HEK293 (cell line): ENCODE measurements around the gene GNA12.

Source experiments
- CTCF ChIA-PET: fragments of 350-600 bp; formaldehyde crosslinking; extraction: SDS; loops from one replicate; lab custom pipeline; 2021; ENCODE audit warnings: antibody characterized with exemption; lab: Yijun Ruan, JAX
- POLR2A ChIA-PET: fragments of 300-600 bp; formaldehyde crosslinking; extraction: SDS; loops from one replicate; lab custom pipeline; 2020; ENCODE audit warnings: antibody characterized with exemption, inconsistent platforms; lab: Yijun Ruan, JAX
- H3K27ac ChIP-seq: fragments of 200-500 bp; sonication (Bioruptor generic); 2 replicates; pipeline ENCODE4 v1.5.1; 2014; ENCODE audit warnings: low read depth, low read length, control low read depth, inconsistent platforms; ENCODE audit errors: extremely low read depth
- H3K36me3 ChIP-seq, 2 experiments: fragments of 200-500 bp in 1 of 2; sonication (Bioruptor generic) in 1 of 2; 1 replicate in 1 of 2; 2 replicates in 1 of 2; pipeline ENCODE4 v1.5.1; 2014 to 2017; ENCODE audit warnings: inconsistent platforms in 2 of 2, low read length in 2 of 2; ENCODE audit not compliant: control insufficient read depth in 2 of 2, insufficient read depth in 1 of 2
- H3K4me1 ChIP-seq: fragments of 200-500 bp; sonication (Bioruptor generic); 2 replicates; pipeline ENCODE4 v1.5.1; 2014; ENCODE audit warnings: mild to moderate bottlenecking, low read length, inconsistent platforms; ENCODE audit not compliant: control insufficient read depth, insufficient read depth
- H3K4me3 ChIP-seq: 2 replicates; pipeline ENCODE4 v1.5.1; 2011; ENCODE audit warnings: low read depth, mild to moderate bottlenecking, control low read depth, low read length, moderate library complexity
- H3K9me3 ChIP-seq: fragments of 200-500 bp; sonication (Bioruptor generic); 2 replicates; pipeline ENCODE4 v1.5.1; 2014; ENCODE audit warnings: low read depth, low read length, inconsistent platforms; ENCODE audit not compliant: control insufficient read depth, insufficient read depth
- GLI4 ChIP-seq: fragments of 450-650 bp; formaldehyde crosslinking; IDR thresholded peaks from 2 replicates; pipeline ENCODE4 v1.5.1; 2016; ENCODE audit warnings: missing biosample characterization, missing genetic modification characterization
- REST ChIP-seq: fragments of 450-650 bp; formaldehyde crosslinking; IDR thresholded peaks from 2 replicates; pipeline ENCODE4 v1.5.1; 2016; ENCODE audit warnings: missing biosample characterization, missing genetic modification characterization
- SP7 ChIP-seq: fragments of 450-650 bp; formaldehyde crosslinking; IDR thresholded peaks from 2 replicates; pipeline ENCODE4 v1.5.1; 2016; ENCODE audit warnings: missing biosample characterization, missing genetic modification characterization
- YY1 ChIP-seq: fragments of 450-650 bp; formaldehyde crosslinking; IDR thresholded peaks from 2 replicates; pipeline ENCODE4 v1.5.1; 2018; ENCODE audit warnings: missing biosample characterization, missing genetic modification characterization
- ZBTB26 ChIP-seq: fragments of 450-650 bp; formaldehyde crosslinking; optimal IDR thresholded peaks from 2 replicates; pipeline ENCODE3; 2016; ENCODE audit warnings: missing biosample characterization, mild to moderate bottlenecking, missing genetic modification characterization
- ZFP69B ChIP-seq: fragments of 450-650 bp; formaldehyde crosslinking; IDR thresholded peaks from 2 replicates; pipeline ENCODE4 v1.5.1; 2016; ENCODE audit warnings: missing biosample characterization, missing genetic modification characterization
- ZNF140 ChIP-seq: fragments of 450-650 bp; formaldehyde crosslinking; IDR thresholded peaks from 2 replicates; pipeline ENCODE4 v1.5.1; 2016; ENCODE audit warnings: missing biosample characterization, missing genetic modification characterization
- ZNF157 ChIP-seq: fragments of 450-650 bp; formaldehyde crosslinking; IDR thresholded peaks from 2 replicates; pipeline ENCODE4 v1.5.1; 2016; ENCODE audit warnings: missing biosample characterization, missing genetic modification characterization
- ZNF184 ChIP-seq: fragments of 450-650 bp; IDR thresholded peaks from 2 replicates; pipeline ENCODE4 v1.5.1; 2018; ENCODE audit warnings: missing biosample characterization, mild to moderate bottlenecking, missing genetic modification characterization
- ZNF211 ChIP-seq: fragments of 450-650 bp; formaldehyde crosslinking; IDR thresholded peaks from 2 replicates; pipeline ENCODE4 v1.5.1; 2016; ENCODE audit warnings: low read depth, missing biosample characterization, missing genetic modification characterization
- ZNF214 ChIP-seq: fragments of 450-650 bp; formaldehyde crosslinking; IDR thresholded peaks from 2 replicates; pipeline ENCODE4 v1.5.1; 2017; ENCODE audit warnings: missing biosample characterization, mild to moderate bottlenecking, missing genetic modification characterization, borderline replicate concordance
- ZNF24 ChIP-seq: fragments of 450-650 bp; formaldehyde crosslinking; IDR thresholded peaks from 2 replicates; pipeline ENCODE4 v1.5.1; 2016; ENCODE audit warnings: missing biosample characterization, missing genetic modification characterization
- ZNF274 ChIP-seq, 2 experiments: fragments of 200-500 bp in 1 of 2; fragments of 450-650 bp in 1 of 2; sonication (Bioruptor generic) in 1 of 2; formaldehyde crosslinking in 1 of 2; IDR thresholded peaks; 2 replicates each; pipeline versions ENCODE4 v1.5.1 to v1.6.1; 2014 to 2016; ENCODE audit warnings: borderline replicate concordance in 1 of 2, inconsistent platforms in 1 of 2, low read length in 1 of 2, missing biosample characterization in 1 of 2, missing genetic modification characterization in 1 of 2
- ZNF366 ChIP-seq: fragments of 450-650 bp; formaldehyde crosslinking; conservative IDR thresholded peaks from 2 replicates; pipeline ENCODE4 v1.5.1; 2016; ENCODE audit warnings: missing biosample characterization, missing genetic modification characterization
- ZNF555 ChIP-seq: fragments of 450-650 bp; formaldehyde crosslinking; conservative IDR thresholded peaks from 2 replicates; pipeline ENCODE4 v1.5.1; 2017; ENCODE audit warnings: missing biosample characterization, mild to moderate bottlenecking, missing genetic modification characterization, inconsistent platforms
- ZNF558 ChIP-seq: fragments of 450-650 bp; formaldehyde crosslinking; IDR thresholded peaks from 2 replicates; pipeline ENCODE4 v1.5.1; 2016; ENCODE audit warnings: missing biosample characterization, missing genetic modification characterization
- ZNF571 ChIP-seq: fragments of 450-650 bp; formaldehyde crosslinking; IDR thresholded peaks from 2 replicates; pipeline ENCODE4 v1.5.0; 2017; ENCODE audit warnings: missing biosample characterization, missing genetic modification characterization
- ZNF585B ChIP-seq: fragments of 450-650 bp; formaldehyde crosslinking; IDR thresholded peaks from 2 replicates; pipeline ENCODE4 v1.5.1; 2016; ENCODE audit warnings: missing biosample characterization, missing genetic modification characterization
- ZNF610 ChIP-seq: fragments of 450-650 bp; formaldehyde crosslinking; IDR thresholded peaks from 2 replicates; pipeline ENCODE4 v1.5.1; 2016; ENCODE audit warnings: missing biosample characterization, missing genetic modification characterization, borderline replicate concordance
- ZNF623 ChIP-seq: fragments of 450-650 bp; formaldehyde crosslinking; IDR thresholded peaks from 2 replicates; pipeline ENCODE4 v1.5.1; 2016; ENCODE audit warnings: missing biosample characterization, missing genetic modification characterization
- ZNF664 ChIP-seq: fragments of 450-650 bp; formaldehyde crosslinking; IDR thresholded peaks from 2 replicates; pipeline ENCODE4 v1.5.1; 2016; ENCODE audit warnings: missing biosample characterization, missing genetic modification characterization
- ZNF707 ChIP-seq: fragments of 450-650 bp; formaldehyde crosslinking; IDR thresholded peaks from 2 replicates; pipeline ENCODE4 v1.5.1; 2016; ENCODE audit warnings: missing biosample characterization, missing genetic modification characterization
- ZNF76 ChIP-seq: fragments of 450-650 bp; formaldehyde crosslinking; IDR thresholded peaks from 2 replicates; pipeline ENCODE4; 2016; ENCODE audit warnings: low read depth, missing biosample characterization, missing genetic modification characterization, borderline replicate concordance
- ZSCAN18 ChIP-seq: fragments of 450-650 bp; formaldehyde crosslinking; IDR thresholded peaks from 2 replicates; pipeline ENCODE4 v1.5.1; 2016; ENCODE audit warnings: missing biosample characterization, missing genetic modification characterization

Gene GNA12

GRCh38 chr7:2862831-2863361, 18.8 kb upstream of the GNA12 start:
- H3K27ac ChIP-seq, result no peak overlapping the region

GRCh38 chr7:2861509-2861908, 17.4 kb upstream of the GNA12 start:
- POLR2A ChIA-PET, result no interaction called here
- CTCF ChIA-PET, result interaction anchor here (0.6 kb wide), 1 partner anchor 188 kb away, joined by 4 read pairs; no protein-coding TSS in a partner anchor
- H3K27ac ChIP-seq, result no peak overlapping the region
- no peaks in the 10 kb centered on the region for H3K9me3 ChIP-seq
- TF ChIP-seq ZNF558 (tag by site-specific recombination) (no peak), GLI4 (tag by site-specific recombination) (no peak), ZNF571 (tag by site-specific recombination) (no peak), ZNF707 (no peak), ZNF585B (no peak), ZNF366 (tag by site-specific recombination) (no peak), ZBTB26 (tag by site-specific recombination) (no peak), ZNF214 (no peak), ZSCAN18 (tag by site-specific recombination) (no peak), ZNF664 (tag by site-specific recombination) (no peak), ZNF211 (no peak), SP7 (tag by site-specific recombination) (no peak), YY1 (no peak), ZNF157 (tag by site-specific recombination) (no peak), ZNF184 (tag by site-specific recombination) (no peak), ZNF76 (no peak), ZNF610 (no peak), ZNF24 (tag by site-specific recombination) (no peak), ZFP69B (no peak), ZNF274 (IDR thresholded peaks at IDR 0.05; ENCODE audit: low read length) (no peak), ZNF274 (tag by site-specific recombination; IDR thresholded peaks at IDR 0.05; ENCODE audit: borderline replicate concordance) (no peak)
- H3K4me3 ChIP-seq, result no peak overlapping the region
- no peaks in the 10 kb centered on the region for H3K4me1 ChIP-seq
- no peaks in the 10 kb centered on the region for H3K36me3 ChIP-seq

More at GRCh38 chr7:2862831-2863361, 18.8 kb upstream of the GNA12 start:
- TF ChIP-seq ZNF623 (no peak), ZNF140 (tag by site-specific recombination) (no peak), REST (tag by site-specific recombination) (no peak), ZNF555 (no peak)
- Histone ChIP-seq H3K36me3 (no peaks in the 10 kb centered on the region), H3K4me1 (no peaks in the 10 kb centered on the region), H3K4me3 (no peak overlapping the region), H3K9me3 (no peaks in the 10 kb centered on the region)
- CTCF ChIA-PET, result no interaction called here
- POLR2A ChIA-PET, result no interaction called here
